Measurements from ENCODE around the gene FAM24A. TPM values are rescaled to one million over a fixed set of nuclear protein-coding genes. Genes with fewer than 3 reads are reported as not detected.
"Not testable (repeated sequence)": the region's sequence is repeated elsewhere in the genome, so short reads cannot be mapped to it uniquely, and the experiment has no call there.

Gene FAM24A
- total RNA-seq: not detected

GRCh38 chr10:122910310-122910709, at the start of gene FAM24A:
TSS of gene FAM24A (plus strand) at chr10:122910610. CDS start at chr10:122911635, 1,025 bp downstream.
- H3K4me3 Mint-ChIP-seq: no peak within 1 kb of the TSS
- H3K36me3 Mint-ChIP-seq (ENCODE audit: insufficient read depth): no peaks in the 10 kb centered on the region
- no peaks in the 10 kb centered on the region for H3K4me1 Mint-ChIP-seq (ENCODE audit: low read depth)
- no peaks in the 10 kb centered on the region for H3K9me3 Mint-ChIP-seq
- ATAC-seq (no peak), DNase-seq (no peak)
- peaks cover 2% of the 10 kb centered on the region for H3K27me3 Mint-ChIP-seq (ENCODE audit: low read depth)

- ATAC-seq: no peak
- DNase-seq: no peak
- Mint-ChIP-seq H3K4me1 (ENCODE audit: low read depth) (peaks cover 20% of the 10 kb centered on the region), H3K9me3 (no peaks in the 10 kb centered on the region), H3K4me3 (no peak overlapping the region), H3K27me3 (ENCODE audit: low read depth) (no peaks in the 10 kb centered on the region), H3K36me3 (ENCODE audit: insufficient read depth) (peaks cover 14% of the 10 kb centered on the region)
These were observed 48.7 kb upstream of the FAM24A start for GRCh38 chr10:122861711-122862161.

GRCh38 chr10:122863216-122864193, 46.9 kb upstream of the FAM24A start:
- H3K4me1 Mint-ChIP-seq (ENCODE audit: low read depth): peaks cover 33% of the 10 kb centered on the region
- no peak for DNase-seq
- H3K4me3 Mint-ChIP-seq: no peak overlapping the region
- ATAC-seq: no peak
- H3K36me3 Mint-ChIP-seq (ENCODE audit: insufficient read depth): peaks cover 10% of the 10 kb centered on the region
- H3K27me3 Mint-ChIP-seq (ENCODE audit: low read depth): no peaks in the 10 kb centered on the region
- H3K9me3 Mint-ChIP-seq: no peaks in the 10 kb centered on the region

- no peak overlapping the region for H3K4me3 Mint-ChIP-seq
- ATAC-seq (no peak), DNase-seq (no peak)
- H3K4me1 Mint-ChIP-seq (ENCODE audit: low read depth): peaks cover 35% of the 10 kb centered on the region
- no peaks in the 10 kb centered on the region for H3K9me3 Mint-ChIP-seq
- no peaks in the 10 kb centered on the region for H3K27me3 Mint-ChIP-seq (ENCODE audit: low read depth)
- peaks cover 8% of the 10 kb centered on the region for H3K36me3 Mint-ChIP-seq (ENCODE audit: insufficient read depth)
These were observed 46.2 kb upstream of the FAM24A start for GRCh38 chr10:122864194-122864592.

- no peak overlapping the region for H3K4me3 Mint-ChIP-seq
- no peaks in the 10 kb centered on the region for H3K27me3 Mint-ChIP-seq (ENCODE audit: low read depth)
- H3K9me3 Mint-ChIP-seq: peaks cover 6% of the 10 kb centered on the region
- ATAC-seq (no peak), DNase-seq (no peak)
- H3K36me3 Mint-ChIP-seq (ENCODE audit: insufficient read depth): peaks cover 8% of the 10 kb centered on the region
- H3K4me1 Mint-ChIP-seq (ENCODE audit: low read depth): peaks cover 42% of the 10 kb centered on the region
These were observed 45.5 kb upstream of the FAM24A start for GRCh38 chr10:122864901-122865300.

GRCh38 chr10:122866757-122867482, 43.5 kb upstream of the FAM24A start:
- not testable (repeated sequence) for ATAC-seq

GRCh38 chr10:122868768-122869167, 41.6 kb upstream of the FAM24A start:
- Mint-ChIP-seq H3K4me1 (ENCODE audit: low read depth) (peaks cover 42% of the 10 kb centered on the region), H3K36me3 (ENCODE audit: insufficient read depth) (peaks cover 18% of the 10 kb centered on the region)
- DNase-seq; H3K9me3 Mint-ChIP-seq; H3K27me3 Mint-ChIP-seq (ENCODE audit: low read depth); ATAC-seq; H3K4me3 Mint-ChIP-seq: not testable (repeated sequence)

More at GRCh38 chr10:122866757-122867482, 43.5 kb upstream of the FAM24A start:
- H3K9me3 Mint-ChIP-seq; H3K4me3 Mint-ChIP-seq; DNase-seq; H3K27me3 Mint-ChIP-seq (ENCODE audit: low read depth): not testable (repeated sequence)
- Mint-ChIP-seq H3K36me3 (ENCODE audit: insufficient read depth) (peaks cover 11% of the 10 kb centered on the region), H3K4me1 (ENCODE audit: low read depth) (peaks cover 45% of the 10 kb centered on the region)

GRCh38 chr10:122871947-122872346, 38.5 kb upstream of the FAM24A start:
- ATAC-seq; DNase-seq; H3K4me3 Mint-ChIP-seq; H3K27me3 Mint-ChIP-seq (ENCODE audit: low read depth); H3K9me3 Mint-ChIP-seq: not testable (repeated sequence)
- peaks cover 46% of the 10 kb centered on the region for H3K4me1 Mint-ChIP-seq (ENCODE audit: low read depth)
- H3K36me3 Mint-ChIP-seq (ENCODE audit: insufficient read depth): peaks cover 22% of the 10 kb centered on the region

GRCh38 chr10:122875843-122876466, 34.5 kb upstream of the FAM24A start:
- Mint-ChIP-seq H3K27me3 (ENCODE audit: low read depth) (peaks cover 2% of the 10 kb centered on the region), H3K4me1 (ENCODE audit: low read depth) (peaks cover 55% of the 10 kb centered on the region), H3K9me3 (no peaks in the 10 kb centered on the region), H3K4me3 (no peak overlapping the region), H3K36me3 (ENCODE audit: insufficient read depth) (peaks cover 16% of the 10 kb centered on the region)
- DNase-seq (no peak), ATAC-seq (no peak)

GRCh38 chr10:122876467-122876855, 33.9 kb upstream of the FAM24A start:
- Mint-ChIP-seq H3K4me3 (no peak overlapping the region), H3K9me3 (no peaks in the 10 kb centered on the region), H3K4me1 (ENCODE audit: low read depth) (peaks cover 55% of the 10 kb centered on the region), H3K27me3 (ENCODE audit: low read depth) (peaks cover 2% of the 10 kb centered on the region), H3K36me3 (ENCODE audit: insufficient read depth) (peaks cover 16% of the 10 kb centered on the region)
- DNase-seq: no peak
- no peak for ATAC-seq

GRCh38 chr10:122877264-122877663, 33.1 kb upstream of the FAM24A start:
- Mint-ChIP-seq H3K4me1 (ENCODE audit: low read depth) (peaks cover 56% of the 10 kb centered on the region), H3K9me3 (no peaks in the 10 kb centered on the region), H3K36me3 (ENCODE audit: insufficient read depth) (peaks cover 11% of the 10 kb centered on the region), H3K27me3 (ENCODE audit: low read depth) (peaks cover 2% of the 10 kb centered on the region), H3K4me3 (no peak overlapping the region)
- ATAC-seq (no peak), DNase-seq (no peak)

- peaks cover 2% of the 10 kb centered on the region for H3K27me3 Mint-ChIP-seq (ENCODE audit: low read depth)
- peaks cover 61% of the 10 kb centered on the region for H3K4me1 Mint-ChIP-seq (ENCODE audit: low read depth)
- ATAC-seq: peak; percentile 6 to 8
These were observed 31.5 kb upstream of the FAM24A start for GRCh38 chr10:122878799-122879338.

GRCh38 chr10:122879339-122880273, 30.8 kb upstream of the FAM24A start, which contains the start of gene FAM24B:
TSS of gene FAM24B (minus strand) at chr10:122879581. CDS start at chr10:122850515, 29,066 bp downstream.
- H3K27me3 Mint-ChIP-seq (ENCODE audit: low read depth): peaks cover 2% of the 10 kb centered on the region

More at GRCh38 chr10:122878799-122879338, 31.5 kb upstream of the FAM24A start:
- Mint-ChIP-seq H3K4me3 (peak overlapping the region; percentile 93), H3K9me3 (no peaks in the 10 kb centered on the region), H3K36me3 (ENCODE audit: insufficient read depth) (peaks cover 10% of the 10 kb centered on the region)
- DNase-seq: no peak

More at GRCh38 chr10:122879339-122880273, 30.8 kb upstream of the FAM24A start, which contains the start of gene FAM24B:
- Mint-ChIP-seq H3K4me1 (ENCODE audit: low read depth) (peaks cover 55% of the 10 kb centered on the region), H3K4me3 (peak within 1 kb of the TSS; percentile 93), H3K36me3 (ENCODE audit: insufficient read depth) (peaks cover 8% of the 10 kb centered on the region), H3K9me3 (no peaks in the 10 kb centered on the region)
- ATAC-seq: peak; percentile 87 to 89
- peak; percentile 89 for DNase-seq
